Pulmonary artery endothelial cell (primary cell): ENCODE results near the gene TLR1. TPM values are rescaled to one million over a fixed set of nuclear protein-coding genes. Genes with fewer than 3 reads are reported as not detected.

Source experiments
- total RNA-seq: library from RNA; depleted of rRNA; stranded (reverse); fragments of >200 nt; gene quantifications from 2 replicates; pipeline ENCODE4 v1.2.3, GENCODE V29; 2014

TLR1 gene
- total RNA-seq, 1 donor from 2014 or later: 6.5 TPM

Other genes starting within 250 kb of the TLR1 start
- gene KLF3, start 140.6 kb downstream of the TLR1 start, total RNA-seq: 16.9 and 17.7 TPM in 2 replicates
- not detected in 2 replicates for gene TLR10, start 21.8 kb downstream of the TLR1 start, total RNA-seq
- 1.2 and 1.5 TPM in 2 replicates for gene TLR6, start 52.0 kb upstream of the TLR1 start, total RNA-seq
- 117 and 180 TPM in 2 replicates for gene FAM114A1, start 63.0 kb upstream of the TLR1 start, total RNA-seq
- gene TMEM156, start 227.6 kb upstream of the TLR1 start, total RNA-seq: 0.92 and 2.4 TPM in 2 replicates